Measurements from ENCODE around the gene NPNT.
A peak's percentile ranks its signal among the peaks of the same experiment; 100 is the strongest.
"Not testable (repeated sequence)": the region's sequence is repeated elsewhere in the genome, so short reads cannot be mapped to it uniquely, and the experiment has no call there.

Gene NPNT

GRCh38 chr4:105894660-105895582 is at the start of gene NPNT:
NPNT (plus strand) TSS chr4:105895471; CDS start chr4:105895653, 182 bp downstream.
- DNase-seq (ENCODE audit: low spot score): peak; percentile 55

GRCh38 chr4:105845559-105845958 is 49.7 kb upstream of the NPNT start:
- no peak for DNase-seq (ENCODE audit: low spot score)

GRCh38 chr4:105848359-105848758 is 46.9 kb upstream of the NPNT start:
- DNase-seq (ENCODE audit: low spot score): not testable (repeated sequence)

- DNase-seq (ENCODE audit: low spot score): no peak
Observed at GRCh38 chr4:105851196-105851595, 44.1 kb upstream of the NPNT start.

- not testable (repeated sequence) for DNase-seq (ENCODE audit: low spot score)
Observed at GRCh38 chr4:105852230-105852629, 43.0 kb upstream of the NPNT start.

GRCh38 chr4:105858466-105859040 is 36.7 kb upstream of the NPNT start:
- no peak for DNase-seq (ENCODE audit: low spot score)

- DNase-seq (ENCODE audit: low spot score): no peak
Observed at GRCh38 chr4:105859233-105859632, 36.0 kb upstream of the NPNT start.

- DNase-seq (ENCODE audit: low spot score): no peak
Observed at GRCh38 chr4:105870963-105871362, 24.3 kb upstream of the NPNT start.

GRCh38 chr4:105871997-105872396 is 23.3 kb upstream of the NPNT start:
- no peak for DNase-seq (ENCODE audit: low spot score)

- no peak for DNase-seq (ENCODE audit: low spot score)
Observed at GRCh38 chr4:105875233-105875632, 20.0 kb upstream of the NPNT start.

GRCh38 chr4:105878668-105879067 is 16.6 kb upstream of the NPNT start:
- DNase-seq (ENCODE audit: low spot score): no peak

GRCh38 chr4:105887508-105887907 is 7.8 kb upstream of the NPNT start:
- no peak for DNase-seq (ENCODE audit: low spot score)

- DNase-seq (ENCODE audit: low spot score): peak; percentile 32
Observed at GRCh38 chr4:105895583-105896460, 551 bp downstream of the NPNT start.

- DNase-seq (ENCODE audit: low spot score): no peak
Observed at GRCh38 chr4:105896461-105896942, 1.2 kb downstream of the NPNT start.

GRCh38 chr4:105896984-105897775 is 1.9 kb downstream of the NPNT start:
- no peak for DNase-seq (ENCODE audit: low spot score)

- no peak for DNase-seq (ENCODE audit: low spot score)
Observed at GRCh38 chr4:105900541-105900940, 5.3 kb downstream of the NPNT start.

- no peak for DNase-seq (ENCODE audit: low spot score)
Observed at GRCh38 chr4:105902550-105903262, 7.4 kb downstream of the NPNT start.

GRCh38 chr4:105909787-105910281 is 14.6 kb downstream of the NPNT start:
- no peak for DNase-seq (ENCODE audit: low spot score)

- DNase-seq (ENCODE audit: low spot score): no peak
Observed at GRCh38 chr4:105911426-105911825, 16.2 kb downstream of the NPNT start.

- DNase-seq (ENCODE audit: low spot score): no peak
Observed at GRCh38 chr4:105912633-105913032, 17.4 kb downstream of the NPNT start.
